ENCODE results near the gene ABI3BP.

DNA sequence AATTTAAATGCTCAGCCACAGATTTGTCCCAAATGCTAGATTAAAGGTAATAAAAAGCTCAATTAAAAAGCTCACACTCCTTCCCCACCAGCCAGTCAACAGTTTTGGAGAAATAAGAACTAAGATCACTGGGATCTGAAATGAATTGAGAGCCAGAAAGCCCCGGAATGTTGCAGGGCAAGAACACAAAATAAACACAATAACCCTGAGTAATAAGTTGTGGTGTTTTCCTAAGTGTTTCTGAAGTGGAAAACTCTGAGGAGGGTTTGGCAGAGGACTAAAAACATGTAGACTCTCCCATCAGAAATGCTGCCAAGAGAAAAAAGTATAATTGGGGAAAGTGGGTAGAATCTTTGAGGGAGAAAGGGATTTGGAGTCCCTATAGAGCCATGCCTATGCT, 127.8 kb downstream of the ABI3BP start:
- TF ChIP-seq POLR2A (IDR thresholded peaks at IDR 0.05; ENCODE audit: low read depth, low read length) = no peak
- TF ChIP-seq SPI1 (IDR thresholded peaks at IDR 0.05; ENCODE audit: low read depth, low read length) = no peak
- no peak for TF ChIP-seq POLR2AphosphoS5 (IDR thresholded peaks at IDR 0.05; ENCODE audit: low read depth, low read length)
- no peak for TF ChIP-seq POU2F2 (IDR thresholded peaks at IDR 0.05; ENCODE audit: low read depth, low read length)
